GM18498 (cell line): ENCODE data around the gene NFAT5.
"Not testable (repeated sequence)": the region's sequence is repeated elsewhere in the genome, so short reads cannot be mapped to it uniquely, and the experiment has no call there.

Source experiments
- ATAC-seq: cut with Tn5 transposase; IDR thresholded peaks from one replicate; pipeline ENCODE4 v1.9.1; 2021; ENCODE audit warnings: mild to moderate bottlenecking, moderate library complexity; ENCODE audit not compliant: unreplicated experiment

NFAT5 gene

DNA sequence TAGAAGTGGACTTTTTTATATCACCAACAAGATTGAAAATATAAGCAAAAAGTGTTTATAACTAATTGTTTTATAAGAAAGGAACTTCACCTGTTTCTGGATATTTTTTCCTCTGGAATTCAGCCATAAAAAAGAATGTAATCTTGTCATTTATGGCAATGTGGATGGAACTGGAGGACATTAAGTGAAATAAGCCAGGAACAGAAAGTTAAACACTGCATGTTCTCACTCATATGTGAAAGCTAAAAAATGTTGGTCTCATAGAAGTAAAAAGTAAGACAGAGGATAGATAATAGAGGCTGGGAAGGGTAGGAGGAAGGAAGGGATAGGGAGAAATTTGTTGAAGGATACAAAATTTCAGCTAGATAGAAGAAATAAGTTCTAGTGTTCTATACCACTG is 67.6 kb downstream of the NFAT5 start:
- no peak for ATAC-seq

GRCh38 chr16:69636563-69637146 is 70.9 kb downstream of the NFAT5 start:
- ATAC-seq: not testable (repeated sequence)

DNA sequence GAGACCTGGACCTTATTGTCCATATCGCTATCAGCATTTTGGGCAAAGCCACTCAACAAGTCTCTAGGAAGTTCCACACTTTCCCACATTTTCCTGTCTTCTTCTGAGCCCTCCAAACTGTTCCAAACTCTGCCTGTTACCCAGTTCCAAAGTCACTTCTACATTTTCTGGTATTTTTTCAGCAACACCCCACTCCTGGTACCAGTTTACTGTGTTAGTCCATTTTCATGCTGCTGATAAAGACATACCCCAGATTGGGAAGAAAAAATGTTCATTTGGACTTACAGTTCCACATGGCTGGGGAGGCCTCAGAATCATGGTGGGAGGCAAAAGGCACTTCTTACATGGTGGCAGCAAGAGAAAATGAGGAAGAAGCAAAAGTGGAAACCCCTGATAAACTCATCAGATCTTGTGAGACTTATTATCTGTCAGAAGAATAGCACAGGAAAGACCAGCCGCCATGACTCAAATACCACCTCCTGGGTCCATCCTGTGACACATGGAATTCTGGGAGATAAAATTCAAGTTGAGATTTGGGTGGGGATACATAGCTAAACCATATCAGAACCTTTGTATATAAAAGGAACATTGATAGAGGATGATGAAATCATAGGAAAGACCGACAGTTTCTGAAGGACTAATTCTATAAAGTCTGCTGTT is 71.6 kb downstream of the NFAT5 start:
- ATAC-seq: not testable (repeated sequence)

DNA sequence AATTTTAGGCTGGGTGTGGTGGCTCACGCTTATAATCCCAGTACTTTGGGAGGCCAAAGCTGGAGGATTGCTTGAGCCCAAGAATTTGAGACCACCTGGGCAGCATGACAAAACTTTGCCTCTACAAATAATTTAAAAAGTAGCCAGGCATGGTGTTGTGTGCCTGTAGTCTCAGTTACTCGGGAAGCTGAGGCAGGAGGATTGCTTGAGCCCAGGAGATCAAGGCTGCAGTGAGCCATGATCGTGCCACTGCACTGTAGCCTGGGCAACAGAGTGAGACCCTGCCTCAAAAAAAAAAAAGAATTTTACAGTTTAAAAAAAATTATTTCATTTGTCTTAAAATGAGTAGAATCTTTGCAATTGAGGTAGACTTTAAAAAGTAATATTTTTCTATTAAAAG is 78.2 kb downstream of the NFAT5 start:
- ATAC-seq: not testable (repeated sequence)

DNA sequence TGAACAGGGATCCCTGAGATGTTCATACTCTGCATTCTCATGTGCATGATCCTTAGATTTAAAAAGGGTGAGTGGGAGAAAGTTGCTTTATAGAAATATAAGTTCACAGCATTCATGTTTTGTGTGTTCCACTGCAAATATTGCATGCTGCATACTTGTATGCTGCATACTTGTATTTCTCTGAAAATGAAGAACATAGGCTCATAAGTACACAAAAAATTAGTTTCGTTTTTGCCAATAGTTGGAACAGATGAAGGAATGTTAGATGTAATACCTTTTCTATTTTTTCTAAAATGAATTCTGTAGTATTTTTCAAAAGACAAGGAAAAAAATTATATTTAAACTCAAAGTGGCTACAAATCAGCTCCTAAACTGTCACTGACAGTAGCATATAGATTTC is 79.0 kb downstream of the NFAT5 start:
- no peak for ATAC-seq

DNA sequence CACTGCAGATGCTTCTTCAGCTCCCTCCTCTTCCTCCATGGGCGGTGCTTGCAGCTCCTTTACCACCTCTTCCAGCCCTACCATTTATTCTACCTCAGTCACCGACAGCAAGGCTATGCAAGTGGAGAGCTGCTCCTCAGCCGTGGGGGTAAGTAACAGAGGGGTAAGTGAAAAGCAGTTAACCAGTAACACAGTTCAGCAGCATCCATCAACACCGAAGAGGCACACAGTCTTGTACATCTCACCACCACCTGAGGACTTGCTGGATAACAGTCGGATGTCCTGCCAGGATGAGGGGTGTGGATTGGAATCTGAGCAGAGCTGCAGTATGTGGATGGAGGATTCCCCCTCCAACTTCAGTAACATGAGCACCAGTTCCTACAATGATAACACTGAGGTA is 81.3 kb downstream of the NFAT5 start:
- no peak for ATAC-seq

DNA sequence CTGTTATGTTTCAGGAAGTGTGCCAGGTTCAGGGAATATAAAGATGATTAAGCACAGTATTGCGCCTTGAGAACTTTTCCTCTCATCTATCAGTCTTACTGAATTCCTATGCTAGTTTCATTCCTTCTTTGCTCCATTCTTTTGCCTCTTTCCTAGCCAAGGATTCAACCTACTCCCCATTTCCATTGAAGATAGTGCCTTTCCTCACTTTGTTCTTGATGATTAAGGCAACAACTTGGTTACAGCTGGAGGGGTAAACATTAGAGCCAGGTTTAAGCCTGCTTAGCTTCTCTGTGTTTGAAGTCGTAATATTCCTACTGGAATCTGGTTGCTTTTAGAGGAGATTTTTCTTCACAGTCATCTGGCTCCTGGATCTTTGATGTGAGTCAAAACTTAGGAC is 85.5 kb downstream of the NFAT5 start:
- ATAC-seq: no peak

DNA sequence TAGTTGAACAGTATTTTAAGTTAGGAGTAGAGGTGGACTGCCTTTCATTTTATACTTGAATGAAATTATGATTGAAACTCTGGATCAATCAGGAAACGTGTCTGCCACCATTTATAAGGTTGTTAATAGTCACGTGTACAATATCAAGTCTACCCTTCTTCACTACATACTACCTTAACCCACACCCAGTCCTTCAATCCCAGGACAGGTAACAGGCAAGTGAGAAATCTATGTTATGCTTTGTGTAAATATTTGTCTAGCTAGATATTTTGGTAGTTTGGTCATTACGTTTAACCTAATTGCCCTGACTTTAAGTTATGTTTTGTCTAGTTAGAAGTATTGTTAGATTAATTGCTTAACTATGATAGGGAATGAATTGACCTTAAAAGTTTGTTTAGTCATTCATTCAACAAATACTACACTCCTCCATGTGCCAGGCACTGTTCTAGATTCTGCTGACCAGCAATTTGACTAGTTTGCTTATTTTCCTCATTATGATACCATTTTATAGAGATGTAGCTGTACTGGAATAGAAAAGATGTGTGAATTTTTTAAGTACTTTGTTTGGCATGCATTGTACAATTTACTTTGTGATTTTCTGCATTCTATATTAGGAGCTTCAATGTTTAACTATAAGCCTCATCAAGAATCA is 88.6 kb downstream of the NFAT5 start:
- no peak for ATAC-seq

- ATAC-seq: no peak
Measured at GRCh38 chr16:69660166-69660565, 94.4 kb downstream of the NFAT5 start.

- ATAC-seq: no peak
Measured at GRCh38 chr16:69662901-69663300, 97.1 kb downstream of the NFAT5 start.

- ATAC-seq: no peak
Measured at GRCh38 chr16:69663846-69664245, 98.1 kb downstream of the NFAT5 start.

DNA sequence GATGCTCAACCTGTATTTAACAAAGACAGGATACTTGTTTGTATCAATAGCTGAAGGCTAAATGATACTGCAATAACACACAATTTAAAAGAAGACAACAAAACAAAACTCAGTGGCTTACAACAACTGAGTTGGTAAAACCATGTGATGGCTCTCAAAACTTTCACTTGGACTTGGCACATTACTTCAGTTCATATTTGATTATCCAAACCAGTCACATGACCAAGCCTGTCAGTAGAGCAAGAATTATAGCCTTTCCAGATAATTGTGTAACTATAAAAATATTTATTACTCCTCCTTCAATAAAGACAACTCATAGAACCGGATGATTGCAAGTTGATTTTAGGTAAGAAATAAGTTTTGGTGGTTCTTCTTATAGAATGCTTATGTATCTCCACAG is 103.8 kb downstream of the NFAT5 start:
- no peak for ATAC-seq

- ATAC-seq: no peak
Measured at GRCh38 chr16:69672315-69672997, 106.7 kb downstream of the NFAT5 start.

DNA sequence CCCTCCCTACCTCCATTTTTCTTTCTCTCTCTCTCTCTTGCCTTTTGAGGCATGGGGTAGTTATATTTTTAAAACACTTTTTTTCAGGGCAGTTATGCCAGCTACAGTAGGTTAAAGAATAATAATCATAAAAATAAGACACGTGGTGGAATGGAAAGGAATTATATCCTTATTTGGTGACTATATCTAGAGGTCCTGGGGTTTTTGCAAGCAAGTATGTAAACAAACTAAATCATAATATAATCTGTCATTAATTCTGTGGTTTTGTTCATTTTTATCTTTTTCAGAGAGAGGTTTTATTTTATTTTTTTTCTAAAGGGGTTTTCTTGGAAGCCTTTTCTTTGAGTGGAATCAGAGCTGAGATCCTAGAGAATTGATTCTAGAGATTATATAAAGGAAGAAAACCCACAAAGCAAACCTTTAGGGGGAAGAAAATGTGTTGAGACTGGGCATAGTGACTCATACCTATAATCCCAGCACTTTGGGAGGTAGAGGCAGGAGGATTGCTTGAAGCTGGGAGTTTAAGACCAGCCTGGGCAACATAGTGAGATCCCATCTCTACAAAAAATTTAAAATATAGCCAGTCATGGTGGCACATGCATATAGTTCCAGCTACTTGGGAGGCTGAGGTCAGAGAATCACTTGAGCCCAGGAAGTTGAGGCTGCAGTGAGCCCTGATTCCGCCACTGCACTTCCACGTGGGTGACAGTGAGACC is 107.4 kb downstream of the NFAT5 start:
- ATAC-seq: no peak

DNA sequence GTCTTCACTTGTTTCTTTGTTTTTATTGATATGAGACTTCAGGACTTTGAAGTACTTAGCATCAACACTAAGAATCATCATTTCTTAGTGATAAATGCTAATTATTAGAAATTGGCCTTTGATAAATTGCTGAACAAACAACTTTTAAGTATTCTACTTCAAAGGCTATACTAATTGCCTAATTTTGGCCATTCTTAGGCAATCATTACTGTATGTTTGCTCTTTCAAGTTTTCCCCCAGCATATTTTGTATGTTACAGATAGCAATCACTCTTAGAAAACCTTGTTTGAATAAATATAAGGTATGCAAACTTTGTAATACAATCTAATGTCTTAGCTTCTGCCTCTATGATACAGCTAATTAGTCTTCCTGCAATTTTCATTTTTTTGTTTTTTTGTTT is 114.6 kb downstream of the NFAT5 start:
- ATAC-seq: no peak

- no peak for ATAC-seq
Measured at GRCh38 chr16:69688589-69688988, 122.8 kb downstream of the NFAT5 start.

DNA sequence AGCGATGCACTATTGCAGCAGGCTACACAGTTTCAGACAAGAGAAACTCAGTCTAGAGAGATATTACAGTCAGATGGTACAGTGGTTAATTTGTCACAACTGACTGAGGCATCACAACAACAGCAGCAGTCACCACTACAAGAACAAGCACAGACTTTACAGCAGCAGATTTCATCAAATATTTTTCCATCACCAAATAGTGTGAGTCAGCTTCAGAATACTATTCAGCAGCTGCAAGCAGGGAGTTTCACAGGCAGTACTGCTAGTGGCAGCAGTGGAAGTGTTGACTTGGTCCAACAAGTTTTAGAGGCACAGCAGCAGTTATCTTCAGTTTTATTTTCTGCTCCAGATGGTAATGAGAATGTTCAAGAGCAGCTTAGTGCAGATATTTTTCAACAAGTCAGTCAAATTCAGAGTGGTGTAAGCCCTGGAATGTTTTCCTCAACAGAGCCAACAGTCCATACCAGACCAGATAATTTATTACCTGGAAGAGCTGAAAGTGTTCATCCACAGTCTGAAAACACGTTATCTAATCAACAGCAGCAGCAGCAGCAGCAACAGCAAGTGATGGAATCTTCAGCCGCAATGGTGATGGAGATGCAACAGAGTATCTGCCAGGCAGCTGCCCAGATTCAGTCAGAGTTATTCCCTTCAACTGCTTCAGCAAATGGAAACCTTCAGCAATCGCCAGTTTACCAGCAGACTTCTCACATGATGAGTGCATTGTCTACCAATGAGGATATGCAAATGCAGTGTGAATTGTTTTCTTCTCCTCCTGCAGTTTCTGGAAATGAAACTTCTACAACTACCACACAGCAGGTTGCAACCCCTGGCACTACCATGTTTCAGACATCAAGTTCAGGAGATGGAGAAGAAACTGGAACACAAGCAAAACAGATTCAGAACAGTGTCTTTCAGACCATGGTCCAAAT is 126.5 kb downstream of the NFAT5 start:
- ATAC-seq: no peak

DNA sequence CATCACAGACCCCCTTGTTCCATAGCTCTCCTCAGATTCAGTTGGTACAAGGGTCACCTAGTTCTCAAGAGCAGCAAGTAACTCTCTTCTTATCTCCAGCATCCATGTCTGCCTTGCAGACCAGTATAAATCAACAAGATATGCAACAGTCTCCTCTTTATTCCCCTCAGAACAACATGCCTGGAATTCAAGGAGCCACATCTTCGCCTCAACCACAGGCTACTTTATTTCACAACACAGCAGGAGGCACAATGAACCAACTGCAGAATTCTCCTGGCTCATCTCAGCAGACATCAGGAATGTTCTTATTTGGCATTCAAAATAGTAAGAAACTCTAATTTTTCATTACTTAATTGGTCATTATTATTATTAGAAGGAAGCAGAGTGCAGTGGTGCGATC is 128.2 kb downstream of the NFAT5 start:
- ATAC-seq: no peak

DNA sequence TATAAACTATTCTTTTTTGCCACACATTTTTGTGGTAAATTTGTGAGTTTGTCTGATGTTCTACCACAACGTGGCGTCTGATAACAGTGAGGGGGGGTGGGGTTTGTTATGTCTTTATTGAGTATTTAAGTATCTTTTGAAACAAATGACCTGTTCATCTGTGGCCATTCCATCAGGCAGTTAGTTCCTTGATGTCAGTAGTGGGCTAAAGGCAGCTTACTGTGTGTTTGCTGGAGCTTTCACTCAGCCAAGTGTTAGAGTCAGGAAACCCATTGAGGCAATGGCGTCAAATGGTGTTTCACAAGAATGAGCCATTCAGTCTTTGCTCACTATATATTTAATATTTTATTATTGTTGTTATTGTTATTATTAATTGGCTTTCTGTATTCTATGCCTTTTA is 132.6 kb downstream of the NFAT5 start:
- ATAC-seq: no peak

- no peak for ATAC-seq
Measured at GRCh38 chr16:69699915-69700314, 134.1 kb downstream of the NFAT5 start.
